Ascending aorta (tissue), 2 donors: ENCODE measurements around the gene ABCA9. TPM values are rescaled to one million over a fixed set of nuclear protein-coding genes. Genes with fewer than 3 reads are reported as not detected.
A peak's percentile ranks its signal among the peaks of the same experiment; 100 is the strongest.

ENCODE experiments used
- DNase-seq, 2 donors: peaks; one replicate each; pipeline ENCODE4 v3.0.0-alpha.2; 2019; ENCODE audit warnings: low spot score in 2 of 2
- H3K27ac ChIP-seq, 2 donors: fragments of 200-600 bp; sonication (generic); one replicate each; pipeline ENCODE4 v1.5.1; 2016 to 2017; ENCODE audit warnings: mild to moderate bottlenecking in 1 of 2
- H3K27me3 ChIP-seq: fragments of 200-600 bp; sonication (generic); one replicate; pipeline ENCODE4 v1.5.1; 2017
- H3K36me3 ChIP-seq, 2 donors: fragments of 200-600 bp; sonication (generic); one replicate each; pipeline ENCODE4 v1.5.1; 2016
- H3K4me1 ChIP-seq, 2 donors: fragments of 200-600 bp; sonication (generic); one replicate each; pipeline ENCODE4 v1.5.1; 2016 to 2017; ENCODE audit warnings: mild to moderate bottlenecking in 1 of 2
- H3K4me3 ChIP-seq, 2 donors: fragments of 200-600 bp; sonication (generic); one replicate each; pipeline ENCODE4 v1.5.1; 2016 to 2017; ENCODE audit warnings: mild to moderate bottlenecking in 1 of 2
- H3K9me3 ChIP-seq, 2 donors: fragments of 200-600 bp; sonication (generic); one replicate each; pipeline ENCODE4 v1.5.1; 2016
- intact Hi-C: fragments of 100-400 bp; cut with DNase I; formaldehyde crosslinking; loops from one replicate; pipeline ENCODE4 v1.15.1; 2023
- total RNA-seq: library from RNA; depleted of rRNA; stranded (reverse); fragments of >200 nt; gene quantifications from one replicate; pipeline ENCODE4 v1.1.0, GENCODE V29; 2016
- TF ChIP-seq, protein P1 (sequence below), 3 experiments: fragments of 200-600 bp in 2 of 3; fragments of 450-650 bp in 1 of 3; sonication (generic) in 2 of 3; IDR thresholded peaks; one replicate each; pipeline ENCODE4 v1.5.1; 2016 to 2019; ENCODE audit warnings: antibody characterized with exemption in 3 of 3, mild to moderate bottlenecking in 1 of 3, moderate library complexity in 1 of 3

Gene ABCA9
- total RNA-seq, 1 donor from 2014 or later = 10.9 TPM

DNA sequence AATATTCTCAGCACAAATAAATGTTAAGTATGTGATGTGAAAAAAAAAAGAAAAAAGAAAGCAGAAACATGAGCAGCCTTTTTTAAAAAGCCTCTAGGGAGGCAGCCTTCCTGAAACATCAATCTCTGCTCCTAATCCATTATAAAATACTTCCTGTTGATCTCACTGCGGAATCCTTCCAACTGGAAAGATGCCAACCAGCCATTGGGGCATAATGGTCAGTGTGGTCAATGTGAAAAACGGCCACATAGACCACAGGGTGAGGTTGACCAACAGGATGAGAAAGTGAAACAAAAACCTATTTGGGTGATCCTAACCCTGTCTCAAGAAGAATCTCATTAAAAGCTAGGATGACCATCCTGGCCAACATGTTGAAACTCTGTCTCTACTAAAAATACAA, 79.4 kb downstream of the ABCA9 start:
- DNase-seq = peak; percentile 13 to 76
- Histone ChIP-seq H3K4me1 (no peaks in the 10 kb centered on the region), H3K9me3 (no peaks in the 10 kb centered on the region), H3K27ac (no peak overlapping the region), H3K4me3 (no peak overlapping the region), H3K27me3 (no peaks in the 10 kb centered on the region), H3K36me3 (no peaks in the 10 kb centered on the region)
- intact Hi-C loops = no loop called here
- TF ChIP-seq, protein P1, sequence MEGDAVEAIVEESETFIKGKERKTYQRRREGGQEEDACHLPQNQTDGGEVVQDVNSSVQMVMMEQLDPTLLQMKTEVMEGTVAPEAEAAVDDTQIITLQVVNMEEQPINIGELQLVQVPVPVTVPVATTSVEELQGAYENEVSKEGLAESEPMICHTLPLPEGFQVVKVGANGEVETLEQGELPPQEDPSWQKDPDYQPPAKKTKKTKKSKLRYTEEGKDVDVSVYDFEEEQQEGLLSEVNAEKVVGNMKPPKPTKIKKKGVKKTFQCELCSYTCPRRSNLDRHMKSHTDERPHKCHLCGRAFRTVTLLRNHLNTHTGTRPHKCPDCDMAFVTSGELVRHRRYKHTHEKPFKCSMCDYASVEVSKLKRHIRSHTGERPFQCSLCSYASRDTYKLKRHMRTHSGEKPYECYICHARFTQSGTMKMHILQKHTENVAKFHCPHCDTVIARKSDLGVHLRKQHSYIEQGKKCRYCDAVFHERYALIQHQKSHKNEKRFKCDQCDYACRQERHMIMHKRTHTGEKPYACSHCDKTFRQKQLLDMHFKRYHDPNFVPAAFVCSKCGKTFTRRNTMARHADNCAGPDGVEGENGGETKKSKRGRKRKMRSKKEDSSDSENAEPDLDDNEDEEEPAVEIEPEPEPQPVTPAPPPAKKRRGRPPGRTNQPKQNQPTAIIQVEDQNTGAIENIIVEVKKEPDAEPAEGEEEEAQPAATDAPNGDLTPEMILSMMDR (IDR thresholded peaks at IDR 0.05) = no peak

DNA sequence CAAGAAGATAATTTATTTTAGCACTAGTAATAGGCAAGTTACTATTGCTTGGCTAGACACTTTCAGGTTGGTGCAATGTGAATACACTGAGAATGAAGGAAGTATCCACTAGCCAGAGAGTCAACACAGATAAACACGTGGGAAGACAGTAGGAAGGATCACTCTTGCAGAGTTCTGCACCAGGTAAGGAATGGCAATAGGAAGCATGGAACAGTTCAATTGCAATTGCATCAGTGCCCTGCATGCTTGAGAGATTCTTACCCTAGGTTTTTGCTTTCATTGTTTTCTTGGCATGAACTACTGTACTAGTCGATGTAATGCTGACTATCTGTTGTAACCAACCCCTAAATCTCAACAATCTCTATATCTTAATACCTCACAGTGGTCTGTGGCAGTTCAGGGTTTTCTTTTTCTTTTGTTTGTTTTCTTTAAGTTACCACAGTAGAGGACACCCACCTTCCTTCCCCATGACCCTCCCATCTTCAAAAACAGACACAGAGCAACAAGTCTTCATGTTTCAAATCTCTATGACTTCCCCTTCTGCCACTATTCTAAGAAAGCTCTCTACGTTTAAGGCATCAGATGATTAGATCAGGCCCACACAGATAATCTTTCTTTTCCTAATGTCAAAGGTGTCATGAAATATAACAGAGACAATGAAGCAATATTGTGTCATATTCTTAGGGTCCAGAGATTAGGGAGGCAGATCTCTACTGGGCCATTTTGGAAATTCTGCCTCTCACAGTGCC, 87.5 kb downstream of the ABCA9 start:
- Histone ChIP-seq H3K36me3 (no peaks in the 10 kb centered on the region), H3K27me3 (no peaks in the 10 kb centered on the region), H3K4me3 (no peak overlapping the region), H3K9me3 (no peaks in the 10 kb centered on the region), H3K4me1 (no peaks in the 10 kb centered on the region), H3K27ac (no peak overlapping the region)
- DNase-seq = no peak
- TF ChIP-seq, protein P1 (IDR thresholded peaks at IDR 0.05) = no peak
- intact Hi-C loops = loop anchor here (10.0 kb wide), 1 partner anchor 262 kb away; no protein-coding TSS in a partner anchor

DNA sequence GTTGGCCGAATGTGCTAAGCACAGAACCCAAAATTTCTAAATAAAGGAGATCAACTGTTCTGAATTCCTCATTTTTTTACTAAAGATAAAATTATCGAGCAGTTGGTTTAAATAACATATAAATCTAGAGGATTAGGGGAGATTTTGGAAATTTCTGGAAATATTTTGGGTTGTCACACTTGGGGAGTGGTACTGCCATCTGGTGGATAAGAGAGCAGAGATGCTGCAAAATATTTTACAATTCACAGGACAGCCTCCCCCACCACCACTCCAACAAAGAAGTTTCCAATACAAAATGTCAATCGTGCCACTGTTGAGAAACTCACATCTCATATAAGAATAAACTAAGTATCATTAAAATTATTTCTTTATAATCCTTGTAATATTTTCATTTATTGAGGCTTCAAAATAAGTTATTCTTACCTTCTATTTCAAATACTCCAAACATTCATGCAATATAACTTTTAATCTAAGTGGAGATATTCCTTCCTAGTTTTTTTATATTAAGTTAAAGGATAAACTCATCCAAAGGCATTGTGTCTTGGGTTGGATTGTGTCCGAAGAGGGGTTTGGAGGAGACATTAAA, 88.5 kb downstream of the ABCA9 start:
- Histone ChIP-seq H3K36me3 (no peaks in the 10 kb centered on the region), H3K9me3 (no peaks in the 10 kb centered on the region), H3K27ac (no peak overlapping the region), H3K4me1 (no peaks in the 10 kb centered on the region), H3K27me3 (no peaks in the 10 kb centered on the region), H3K4me3 (no peak overlapping the region)
- no peak for DNase-seq
- TF ChIP-seq, protein P1 (IDR thresholded peaks at IDR 0.05) = peak; percentile 10 to 53 (median 40)
- intact Hi-C loops = loop anchor here (10.0 kb wide), 1 partner anchor 263 kb away; no protein-coding TSS in a partner anchor

DNA sequence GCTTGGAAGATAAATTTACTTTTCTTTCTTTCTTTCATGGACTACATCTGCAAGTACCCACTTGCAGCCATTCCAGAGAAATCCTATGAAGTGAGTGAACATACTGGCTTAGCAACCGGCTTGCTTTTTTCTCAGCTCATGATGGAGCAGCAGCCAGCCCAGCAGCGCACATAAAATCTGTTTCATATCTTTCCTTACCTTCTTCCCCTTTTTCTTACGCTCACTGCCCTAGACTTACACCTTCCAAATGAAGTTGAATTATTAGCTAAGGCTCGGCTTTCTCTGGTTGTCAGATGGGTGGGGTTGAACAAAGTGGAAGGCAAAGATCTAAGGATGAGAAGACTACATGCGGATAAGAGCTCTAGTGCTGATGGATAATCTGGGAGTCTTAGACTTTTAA, 91.6 kb downstream of the ABCA9 start:
- Histone ChIP-seq H3K27ac (no peak overlapping the region), H3K9me3 (no peaks in the 10 kb centered on the region), H3K27me3 (no peaks in the 10 kb centered on the region), H3K4me3 (no peak overlapping the region), H3K36me3 (no peaks in the 10 kb centered on the region), H3K4me1 (no peaks in the 10 kb centered on the region)
- TF ChIP-seq, protein P1 (IDR thresholded peaks at IDR 0.05) = no peak
- DNase-seq = no peak
- intact Hi-C loops = no loop called here

DNA sequence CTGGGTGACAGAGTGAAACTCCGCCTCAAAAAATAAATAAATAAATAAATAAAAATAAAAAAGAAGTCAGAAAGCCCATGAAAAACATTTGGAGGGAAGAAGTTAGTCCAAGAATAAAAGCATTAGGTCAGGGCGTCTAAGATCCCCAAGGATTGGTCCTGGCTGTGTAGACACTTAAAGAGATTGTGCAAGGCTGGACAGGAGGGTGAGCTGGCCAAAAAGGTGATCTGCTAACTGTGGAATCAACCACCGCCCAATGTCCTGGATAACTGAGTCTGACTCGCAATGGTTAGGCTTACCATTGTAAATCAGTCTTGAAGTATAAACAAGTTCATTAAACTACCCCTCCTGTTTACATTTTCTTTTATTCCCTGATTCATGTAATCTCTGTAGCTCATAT, 96.8 kb downstream of the ABCA9 start:
- TF ChIP-seq, protein P1 (IDR thresholded peaks at IDR 0.05) = no peak

More for the DNA sequence above, 96.8 kb downstream of the ABCA9 start:
- DNase-seq = no peak
- Histone ChIP-seq H3K27ac (no peak overlapping the region), H3K27me3 (no peaks in the 10 kb centered on the region), H3K9me3 (no peaks in the 10 kb centered on the region), H3K4me1 (no peaks in the 10 kb centered on the region), H3K4me3 (no peak overlapping the region), H3K36me3 (no peaks in the 10 kb centered on the region)
- intact Hi-C loops = no loop called here
